ENCODE data around the gene HCN2. TPM values are rescaled to one million over a fixed set of nuclear protein-coding genes. Genes with fewer than 3 reads are reported as not detected.

Gene HCN2
- 3.4 and 5.6 TPM in 2 replicates for polyA plus RNA-seq (2012; rRNA removed)
- 4.4 and 8.7 TPM in 2 replicates for polyA plus RNA-seq (2012; cell fraction: cytosol; rRNA removed)
- 11.1 and 12.0 TPM in 2 replicates for polyA plus RNA-seq (2012; cell fraction: nucleus; rRNA removed)

DNA sequence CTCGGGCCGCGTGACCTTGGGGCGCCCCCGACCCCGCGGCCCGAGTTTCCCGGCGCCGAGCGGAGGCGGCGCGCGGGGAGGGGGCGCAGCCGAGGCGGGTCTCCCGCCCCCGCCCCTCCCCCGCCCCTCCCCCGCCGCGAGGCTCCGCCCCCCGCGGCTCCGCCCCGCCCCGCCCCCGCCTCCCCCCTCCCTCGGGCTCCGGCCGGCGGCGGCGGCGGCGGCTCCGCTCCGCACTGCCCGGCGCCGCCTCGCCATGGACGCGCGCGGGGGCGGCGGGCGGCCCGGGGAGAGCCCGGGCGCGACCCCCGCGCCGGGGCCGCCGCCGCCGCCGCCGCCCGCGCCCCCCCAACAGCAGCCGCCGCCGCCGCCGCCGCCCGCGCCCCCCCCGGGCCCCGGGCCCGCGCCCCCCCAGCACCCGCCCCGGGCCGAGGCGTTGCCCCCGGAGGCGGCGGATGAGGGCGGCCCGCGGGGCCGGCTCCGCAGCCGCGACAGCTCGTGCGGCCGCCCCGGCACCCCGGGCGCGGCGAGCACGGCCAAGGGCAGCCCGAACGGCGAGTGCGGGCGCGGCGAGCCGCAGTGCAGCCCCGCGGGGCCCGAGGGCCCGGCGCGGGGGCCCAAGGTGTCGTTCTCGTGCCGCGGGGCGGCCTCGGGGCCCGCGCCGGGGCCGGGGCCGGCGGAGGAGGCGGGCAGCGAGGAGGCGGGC is at the start of gene HCN2:
Gene HCN2 (plus strand): TSS at position 189 of the 703 bp plus-strand sequence. CDS start 65 bp downstream, at position 254.
- H3K4me1 ChIP-seq (ENCODE audit: control insufficient read depth in 1 of 2, insufficient read depth in 2 of 2, low read depth in 1 of 2, low read length in 1 of 2), result peaks cover 4 to 23% of the 10 kb centered on the region in 2 experiments; a peak in 1 of 4 replicates
- TF ChIP-seq REST (IDR thresholded peaks at IDR 0.05; ENCODE audit: low read depth, low read length), result no peak
- TF ChIP-seq ZBTB33 (IDR thresholded peaks at IDR 0.05; ENCODE audit: borderline replicate concordance, low read depth), result no peak
- TF ChIP-seq EP300 (IDR thresholded peaks at IDR 0.05; ENCODE audit: borderline replicate concordance in 1 of 2, low read depth in 1 of 2, low read length in 1 of 2), result no peak
- TF ChIP-seq, protein P1, sequence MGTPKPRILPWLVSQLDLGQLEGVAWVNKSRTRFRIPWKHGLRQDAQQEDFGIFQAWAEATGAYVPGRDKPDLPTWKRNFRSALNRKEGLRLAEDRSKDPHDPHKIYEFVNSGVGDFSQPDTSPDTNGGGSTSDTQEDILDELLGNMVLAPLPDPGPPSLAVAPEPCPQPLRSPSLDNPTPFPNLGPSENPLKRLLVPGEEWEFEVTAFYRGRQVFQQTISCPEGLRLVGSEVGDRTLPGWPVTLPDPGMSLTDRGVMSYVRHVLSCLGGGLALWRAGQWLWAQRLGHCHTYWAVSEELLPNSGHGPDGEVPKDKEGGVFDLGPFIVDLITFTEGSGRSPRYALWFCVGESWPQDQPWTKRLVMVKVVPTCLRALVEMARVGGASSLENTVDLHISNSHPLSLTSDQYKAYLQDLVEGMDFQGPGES (IDR thresholded peaks at IDR 0.05; ENCODE audit: low read depth, low read length), result no peak
- TF ChIP-seq, protein P2, sequence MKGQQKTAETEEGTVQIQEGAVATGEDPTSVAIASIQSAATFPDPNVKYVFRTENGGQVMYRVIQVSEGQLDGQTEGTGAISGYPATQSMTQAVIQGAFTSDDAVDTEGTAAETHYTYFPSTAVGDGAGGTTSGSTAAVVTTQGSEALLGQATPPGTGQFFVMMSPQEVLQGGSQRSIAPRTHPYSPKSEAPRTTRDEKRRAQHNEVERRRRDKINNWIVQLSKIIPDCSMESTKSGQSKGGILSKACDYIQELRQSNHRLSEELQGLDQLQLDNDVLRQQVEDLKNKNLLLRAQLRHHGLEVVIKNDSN (IDR thresholded peaks at IDR 0.05; ENCODE audit: borderline replicate concordance, low read depth), result no peak
- no peaks in the 10 kb centered on the region for H3K9me3 ChIP-seq
- H3K27me3 ChIP-seq (ENCODE audit: insufficient read depth), result no peaks in the 10 kb centered on the region
- peaks cover 11% of the 10 kb centered on the region for H3F3A ChIP-seq (replicated peaks; ENCODE audit: insufficient read depth)
- peak within 1 kb of the TSS in 1 of 2 experiments; percentile 11; a peak in 1 of 4 replicates for H3K27ac ChIP-seq (ENCODE audit: low read depth in 2 of 2, low read length in 1 of 2)
- H3K79me2 ChIP-seq (ENCODE audit: insufficient read depth), result peaks cover 4% of the 10 kb centered on the region; the same call in 1 of the 2 replicates
- H2AFZ ChIP-seq (ENCODE audit: low read depth), result no peak within 1 kb of the TSS
- no peaks in the 10 kb centered on the region for H3K36me3 ChIP-seq (replicated peaks in 1 of 2; ENCODE audit: control insufficient read depth in 1 of 2, insufficient read depth in 2 of 2, low read length in 1 of 2)
- H3K9ac ChIP-seq, result no peak within 1 kb of the TSS
- peak; percentile 89 for DNase-seq
- CTCF ChIA-PET, result no interaction called here
- 3% methylated on average over 6 of the region's 132 CpGs for WGBS (ENCODE audit: low lambda C conversion rate)
- H3K4me2 ChIP-seq, result peak within 1 kb of the TSS; percentile 79
- POLR2A ChIA-PET, result interaction anchor here (0.6 kb wide), 1 partner anchor 10 kb away, joined by 4 read pairs; no protein-coding TSS in a partner anchor
- H4K20me1 ChIP-seq (ENCODE audit: insufficient read depth), result peaks cover 39% of the 10 kb centered on the region
- H3K4me3 ChIP-seq (ENCODE audit: low read depth in 2 of 2, low read length in 1 of 2), result peak within 1 kb of the TSS; percentile 50 to 67
- H3K9me2 ChIP-seq, result no peaks in the 10 kb centered on the region
